Colon (tissue), 2 donors: ENCODE results near the gene ADAM8.
"Not testable (repeated sequence)": the region's sequence is repeated elsewhere in the genome, so short reads cannot be mapped to it uniquely, and the experiment has no call there.

Source experiments
- FAIRE-seq: peaks from 2 replicates; lab custom pipeline; 2012; peaks lifted over from hg19 to GRCh38; lab: Jason Lieb, UNC
- donor health status: control.
- donor health status: control.

Gene ADAM8

GRCh38 chr10:133249094-133249780, 27.4 kb downstream of the ADAM8 start:
- FAIRE-seq = no peak

GRCh38 chr10:133248334-133248715, 28.3 kb downstream of the ADAM8 start:
- FAIRE-seq = no peak

GRCh38 chr10:133247681-133248333, 28.9 kb downstream of the ADAM8 start:
- no peak for FAIRE-seq

GRCh38 chr10:133246236-133246626, 30.4 kb downstream of the ADAM8 start:
- FAIRE-seq = no peak

- FAIRE-seq = no peak
Measured at GRCh38 chr10:133245439-133246235, 31.0 kb downstream of the ADAM8 start.

- FAIRE-seq = no peak
Measured at GRCh38 chr10:133243593-133243992, 33.1 kb downstream of the ADAM8 start.

- FAIRE-seq = no peak
Measured at GRCh38 chr10:133242611-133243356, 33.9 kb downstream of the ADAM8 start.

GRCh38 chr10:133241501-133242205, 35.0 kb downstream of the ADAM8 start:
- FAIRE-seq = no peak

GRCh38 chr10:133239990-133240389, 36.7 kb downstream of the ADAM8 start:
- FAIRE-seq = no peak

GRCh38 chr10:133238466-133238804, 38.2 kb downstream of the ADAM8 start:
- no peak for FAIRE-seq

- FAIRE-seq = no peak
Measured at GRCh38 chr10:133237588-133238465, 38.8 kb downstream of the ADAM8 start, which contains the start of gene VENTX. TSS of gene VENTX (plus strand) at chr10:133237855. CDS start at chr10:133237915, 60 bp downstream.

GRCh38 chr10:133237241-133237587, 39.5 kb downstream of the ADAM8 start:
- no peak for FAIRE-seq

GRCh38 chr10:133236401-133237240, 40.0 kb downstream of the ADAM8 start:
- no peak for FAIRE-seq

GRCh38 chr10:133235932-133236331, 40.7 kb downstream of the ADAM8 start:
- no peak for FAIRE-seq

- FAIRE-seq = no peak
Measured at GRCh38 chr10:133235265-133235855, 41.3 kb downstream of the ADAM8 start.

GRCh38 chr10:133234796-133235195, 41.9 kb downstream of the ADAM8 start:
- FAIRE-seq = not testable (repeated sequence)

- FAIRE-seq = no peak
Measured at GRCh38 chr10:133231946-133232574, 44.6 kb downstream of the ADAM8 start.

- FAIRE-seq = no peak
Measured at GRCh38 chr10:133231244-133231945, 45.3 kb downstream of the ADAM8 start.
